SK-N-DZ (cell line): ENCODE results near the gene KRTAP4-16.
"Not testable (repeated sequence)": the region's sequence is repeated elsewhere in the genome, so short reads cannot be mapped to it uniquely, and the experiment has no call there.

Experiments used
- DNase-seq: peaks from one replicate; pipeline ENCODE4 v3.0.0-alpha.2; 2015; ENCODE audit warnings: low spot score

KRTAP4-16 gene

DNA sequence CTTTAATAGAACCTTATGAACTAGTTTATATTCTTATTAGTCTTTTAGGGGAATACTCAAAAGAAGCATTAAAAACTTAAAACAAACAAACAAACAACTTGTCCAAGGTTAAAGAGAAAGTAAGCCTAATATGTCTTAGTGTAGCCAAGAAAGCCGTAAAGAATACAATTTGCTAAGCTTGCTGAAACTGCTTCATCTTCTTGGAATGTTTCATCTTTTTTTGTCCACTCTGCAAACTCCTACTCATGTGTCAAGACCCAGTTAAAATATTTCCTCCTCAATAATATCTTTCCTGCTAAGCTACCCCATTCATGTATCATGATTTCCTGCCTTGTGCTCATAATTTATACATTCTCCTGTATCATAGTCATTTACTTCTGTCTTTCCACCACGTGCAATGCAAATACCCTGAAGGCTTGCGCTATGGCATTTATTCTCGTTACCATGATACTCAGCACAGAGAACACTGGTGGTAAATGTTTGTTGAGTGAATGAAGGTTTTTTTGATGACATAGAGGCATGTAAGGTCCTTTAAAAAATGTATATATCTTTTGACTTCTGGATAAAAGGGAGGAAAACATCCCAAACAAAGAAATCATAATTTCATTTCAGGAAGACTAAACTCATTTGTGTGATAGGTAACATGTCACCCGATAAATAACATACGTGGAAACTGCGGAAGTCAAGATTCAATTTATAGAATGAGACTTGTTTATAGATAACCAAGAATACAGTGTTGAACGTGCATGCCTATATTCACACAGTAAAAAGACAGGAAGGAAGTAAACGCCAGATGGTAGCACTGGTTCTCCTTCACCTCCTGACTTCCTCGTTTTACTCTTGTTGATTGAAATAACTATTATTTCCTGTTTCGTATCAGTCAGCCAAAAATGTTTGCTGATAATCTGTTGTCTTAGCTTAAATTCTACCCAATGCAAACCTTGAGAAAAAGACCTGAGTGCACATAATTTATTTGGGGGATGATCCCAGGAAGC is 18.0 kb upstream of the KRTAP4-16 start:
- DNase-seq: not testable (repeated sequence)

DNA sequence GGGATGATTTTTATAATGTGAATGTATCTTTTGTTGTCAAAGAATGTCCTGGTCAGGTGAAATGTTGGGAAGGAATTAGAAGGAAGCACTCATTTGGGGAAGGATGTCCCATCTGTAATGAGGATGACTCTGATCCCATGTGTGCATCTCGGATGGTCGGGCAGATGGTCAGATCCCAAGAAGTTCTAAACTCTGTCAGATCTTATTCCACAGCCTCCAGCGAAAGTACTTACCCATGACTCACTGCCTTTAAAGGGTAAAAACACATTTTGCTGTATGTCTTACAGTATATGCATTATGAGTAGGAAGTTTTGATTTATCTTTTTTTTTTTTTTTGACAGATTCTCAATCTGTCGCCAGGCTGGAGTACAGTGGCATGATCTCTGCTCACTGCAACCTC is 16.7 kb upstream of the KRTAP4-16 start:
- no peak for DNase-seq

DNA sequence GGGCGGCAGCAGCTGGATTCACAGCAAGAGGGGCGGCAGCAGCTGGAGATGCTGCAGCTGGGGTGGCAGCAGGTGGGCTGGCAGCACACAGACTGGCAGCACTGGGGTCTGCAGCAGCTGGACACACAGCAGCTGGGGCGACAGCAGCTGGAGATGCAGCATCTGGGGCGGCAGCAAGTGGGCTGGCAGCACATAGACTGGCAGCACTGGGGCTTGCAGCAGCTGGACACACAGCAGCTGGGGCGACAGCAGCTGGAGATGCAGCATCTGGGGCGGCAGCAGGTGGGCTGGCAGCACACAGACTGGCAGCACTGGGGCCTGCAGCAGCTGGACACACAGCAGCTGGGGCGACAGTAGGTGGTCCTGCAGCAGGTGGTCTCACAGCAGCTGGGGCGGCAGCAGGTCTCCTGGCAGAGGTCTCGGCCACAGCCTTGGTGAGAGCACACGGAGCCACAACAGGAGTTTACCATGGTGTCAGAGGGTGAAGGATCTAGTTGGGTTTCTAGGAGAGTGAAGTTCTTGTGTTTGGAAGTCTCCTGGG is 15.9 kb upstream of the KRTAP4-16 start, which contains the start of gene KRTAP4-11:
KRTAP4-11 (minus strand) TSS at position 528 of the 541 bp plus-strand sequence; CDS start at position 470, 58 bp downstream.
- not testable (repeated sequence) for DNase-seq

DNA sequence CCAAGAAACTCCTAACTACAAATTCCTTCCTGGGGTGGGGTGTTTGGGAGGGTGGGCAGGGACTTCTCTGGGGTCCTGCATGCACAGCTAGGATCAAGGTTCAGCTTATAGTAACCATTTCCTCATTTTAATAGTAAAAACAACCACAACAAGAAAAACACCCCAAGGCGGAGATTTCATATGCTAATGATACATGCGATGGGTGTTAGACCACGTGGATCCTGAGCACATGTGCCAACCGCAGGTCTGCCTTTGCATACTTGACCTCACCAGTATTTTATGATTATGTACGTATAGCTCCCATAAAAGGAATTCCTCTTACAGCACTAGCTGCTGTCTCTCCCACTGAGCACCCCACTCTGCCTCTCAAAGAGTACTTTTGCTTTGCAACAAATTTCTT is 14.3 kb upstream of the KRTAP4-16 start:
- no peak for DNase-seq

DNA sequence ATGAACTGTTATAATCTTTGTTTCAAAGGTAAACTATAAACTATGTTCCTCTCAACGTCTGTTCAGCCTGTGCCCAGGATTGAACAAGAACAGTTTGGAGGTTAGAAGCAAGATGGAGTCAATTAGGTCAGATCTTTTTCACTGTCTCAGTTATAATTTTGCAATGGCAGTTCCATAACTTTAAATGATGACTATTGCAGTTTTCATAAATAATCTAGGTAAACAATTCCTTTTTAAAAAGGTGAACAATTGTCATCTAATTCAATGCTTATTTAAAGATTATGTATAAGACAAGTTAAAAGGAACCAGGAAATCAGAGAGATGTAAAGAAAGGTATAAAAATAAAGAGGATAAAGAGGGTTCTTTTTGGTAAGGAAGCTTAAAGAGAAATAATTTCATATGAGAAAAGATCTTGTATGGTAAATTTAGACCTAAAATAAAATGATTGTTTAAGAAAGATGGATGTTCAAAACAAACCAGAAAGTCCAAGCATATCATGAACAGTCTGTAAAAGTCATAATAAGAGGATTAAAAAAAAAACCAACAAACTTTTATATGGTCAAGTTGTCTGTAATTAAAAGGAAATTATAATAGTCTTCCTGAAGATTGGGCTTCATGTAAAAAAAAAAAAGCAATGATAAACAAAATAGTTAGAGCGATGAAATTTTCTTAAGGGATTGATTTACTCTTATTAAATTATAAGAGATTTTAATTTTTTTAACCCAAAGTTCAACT is 9.3 kb upstream of the KRTAP4-16 start:
- DNase-seq: no peak

DNA sequence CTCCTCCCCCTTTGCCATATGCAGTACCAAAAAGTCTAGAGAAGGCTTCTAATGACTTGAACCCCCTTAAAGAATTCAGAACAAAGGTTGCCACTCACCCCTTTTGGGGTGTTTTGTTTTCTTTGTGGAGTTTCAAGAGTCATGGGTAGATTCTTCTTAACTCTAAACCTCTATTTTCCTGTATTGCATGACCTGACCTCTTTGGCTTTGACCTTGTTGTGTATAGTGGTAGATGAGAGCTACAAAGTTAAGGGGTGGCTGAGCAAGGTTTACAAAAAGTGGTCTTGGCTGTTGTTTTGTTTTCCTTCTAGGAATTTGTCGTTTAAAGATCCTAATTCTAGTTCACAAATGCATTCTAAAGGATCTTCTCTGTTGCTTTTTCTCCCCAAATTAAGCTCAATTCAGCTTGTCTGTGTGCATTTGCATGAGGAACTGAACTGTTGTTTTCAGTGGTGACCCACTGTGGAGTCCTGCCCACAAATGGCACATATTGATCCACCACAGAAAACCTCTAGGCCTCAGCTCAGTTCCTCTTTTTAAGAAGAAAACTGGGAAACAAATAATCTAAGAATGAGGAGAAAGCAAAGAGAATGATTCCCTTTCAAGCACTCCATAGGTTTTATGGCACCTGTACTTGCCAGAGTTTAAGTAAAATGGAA is 6.8 kb upstream of the KRTAP4-16 start:
- DNase-seq: not testable (repeated sequence)

DNA sequence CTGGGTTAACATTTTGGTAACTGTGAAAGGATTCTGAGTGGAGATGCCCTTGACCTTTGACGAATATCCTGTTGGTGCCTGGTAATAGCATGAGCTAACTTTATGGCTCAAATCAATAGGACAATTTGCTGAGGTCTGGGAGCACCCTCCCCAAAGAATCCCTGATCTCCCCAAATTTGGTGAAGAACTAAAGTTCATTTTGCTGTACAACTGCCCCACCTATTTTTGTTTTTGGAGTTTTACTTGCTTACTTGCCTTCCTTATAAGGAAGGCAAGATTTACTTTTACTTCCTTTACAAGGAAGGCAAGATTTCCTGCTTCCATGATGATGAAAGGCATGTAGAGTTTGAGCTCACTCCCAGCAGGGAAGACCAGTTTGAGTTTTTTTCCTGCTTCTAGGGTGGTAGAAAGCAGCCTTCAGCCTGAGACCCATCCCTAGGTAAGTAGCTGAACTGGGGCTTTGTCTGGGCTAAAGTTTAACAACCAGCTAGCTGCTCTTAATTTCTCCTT is 6.0 kb upstream of the KRTAP4-16 start:
- no peak for DNase-seq

DNA sequence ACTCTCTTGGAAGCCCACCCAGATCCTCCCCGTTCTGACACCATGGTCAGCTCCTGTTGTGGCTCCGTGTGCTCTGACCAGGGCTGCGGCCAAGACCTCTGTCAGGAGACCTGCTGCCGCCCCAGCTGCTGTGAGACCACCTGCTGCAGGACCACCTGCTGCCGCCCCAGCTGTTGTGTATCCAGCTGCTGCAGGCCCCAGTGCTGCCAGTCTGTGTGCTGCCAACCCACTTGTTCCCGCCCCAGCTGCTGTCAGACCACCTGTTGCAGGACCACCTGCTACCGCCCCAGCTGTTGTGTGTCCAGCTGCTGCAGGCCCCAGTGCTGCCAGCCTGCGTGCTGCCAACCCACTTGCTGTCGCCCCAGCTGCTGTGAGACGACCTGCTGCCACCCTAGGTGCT is 3.3 kb upstream of the KRTAP4-16 start, which contains the start of gene KRTAP4-9:
KRTAP4-9 (plus strand) TSS at position 43 of the 400 bp plus-strand sequence; CDS start at position 43, 0 bp downstream.
- DNase-seq: not testable (repeated sequence)

DNA sequence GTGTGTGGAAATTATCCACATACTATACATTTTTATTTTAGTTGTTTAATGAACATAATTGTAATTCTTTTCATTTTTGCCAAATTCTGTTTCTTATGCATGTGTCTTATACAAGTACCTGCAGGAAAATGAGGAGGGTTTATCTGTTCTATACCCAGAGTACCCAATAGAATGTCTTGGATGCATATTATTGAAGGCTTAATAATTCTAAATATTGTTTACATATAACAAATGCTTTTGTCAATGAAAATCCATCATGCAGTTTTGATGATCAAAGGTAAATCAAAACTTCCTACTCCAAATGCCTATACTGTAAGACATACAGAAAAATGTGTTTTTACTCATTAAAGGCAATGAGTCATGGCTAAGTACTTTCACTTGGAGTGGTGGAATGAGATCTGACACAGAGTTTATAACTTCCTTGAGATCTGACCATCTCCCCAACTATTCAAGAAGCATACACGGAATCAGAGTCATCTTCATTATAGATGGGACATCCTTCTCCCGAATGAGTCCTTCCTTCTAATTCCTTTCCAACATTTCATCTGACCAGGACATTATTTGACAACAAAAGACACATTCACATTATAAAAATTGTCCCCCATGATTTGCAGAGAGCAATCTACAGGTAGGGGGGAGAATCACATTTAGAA is 2.5 kb upstream of the KRTAP4-16 start:
- DNase-seq: not testable (repeated sequence)

DNA sequence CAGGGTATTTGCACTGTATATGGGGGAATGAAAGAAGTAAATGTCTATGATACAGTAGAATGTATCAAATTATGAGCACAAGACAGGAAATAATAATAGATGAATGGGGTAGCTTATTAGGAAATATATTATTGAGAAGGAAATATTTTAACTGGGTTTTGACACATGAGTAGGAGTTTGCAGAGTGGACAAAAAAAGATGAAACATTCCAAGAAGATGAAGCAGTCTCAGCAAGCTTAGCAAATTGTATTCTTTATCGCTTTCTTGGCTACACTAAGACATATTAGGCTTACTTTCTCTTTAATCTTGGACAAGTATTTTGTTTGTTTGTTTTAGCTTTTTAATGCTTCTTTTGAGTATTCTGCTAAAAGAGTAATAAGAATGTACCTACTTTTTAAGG is 1.9 kb upstream of the KRTAP4-16 start:
- DNase-seq: no peak

DNA sequence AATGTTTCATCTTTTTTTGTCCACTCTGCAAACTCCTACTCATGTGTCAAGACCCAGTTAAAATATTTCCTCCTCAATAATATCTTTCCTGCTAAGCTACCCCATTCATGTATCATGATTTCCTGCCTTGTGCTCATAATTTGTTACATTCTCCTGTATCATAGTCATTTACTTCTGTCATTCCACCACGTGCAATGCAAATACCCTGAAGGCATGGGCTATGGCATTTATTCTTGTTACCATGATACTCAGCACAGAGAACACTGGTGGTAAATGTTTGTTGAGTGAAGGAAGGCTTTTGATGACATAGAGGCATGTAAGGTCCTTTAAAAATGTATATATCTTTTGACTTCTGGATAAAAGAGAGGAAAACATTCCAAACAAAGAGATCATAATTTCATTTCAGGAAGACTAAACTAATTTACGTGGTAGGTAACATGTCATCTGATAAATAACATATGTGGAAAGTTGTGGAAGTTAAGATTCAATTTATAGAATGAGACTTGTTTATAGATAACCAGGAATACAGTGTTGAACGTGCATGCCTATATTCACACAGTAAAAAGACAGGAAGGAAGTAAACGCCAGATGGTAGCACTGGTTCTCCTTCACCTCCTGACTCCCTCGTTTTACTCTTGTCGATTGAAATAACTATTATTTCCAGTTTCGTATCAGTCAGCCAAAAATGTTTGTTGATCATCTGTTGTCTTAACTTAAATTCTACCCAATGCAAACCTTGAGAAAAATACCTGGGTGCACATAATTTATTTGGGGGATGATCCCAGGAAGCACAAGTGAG is 2.1 kb downstream of the KRTAP4-16 start:
- not testable (repeated sequence) for DNase-seq

DNA sequence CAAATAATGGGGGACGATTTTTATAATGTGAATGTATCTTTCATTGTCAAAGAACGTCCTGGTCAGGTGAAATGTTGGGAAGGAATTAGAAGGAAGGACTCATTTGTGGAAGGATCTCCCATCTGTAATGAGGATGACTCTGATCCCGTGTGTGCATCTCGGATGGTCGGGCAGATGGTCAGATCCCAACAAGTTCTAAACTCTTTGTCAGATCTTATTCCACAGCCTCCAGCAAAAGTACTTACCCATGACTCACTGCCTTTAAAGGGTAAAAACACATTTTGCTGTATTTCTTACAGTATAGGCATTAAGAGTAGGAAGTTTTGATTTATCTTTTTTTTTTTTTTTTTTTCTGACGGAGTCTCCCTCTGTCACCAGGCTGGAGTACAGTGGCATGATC is 3.5 kb downstream of the KRTAP4-16 start:
- DNase-seq: no peak

DNA sequence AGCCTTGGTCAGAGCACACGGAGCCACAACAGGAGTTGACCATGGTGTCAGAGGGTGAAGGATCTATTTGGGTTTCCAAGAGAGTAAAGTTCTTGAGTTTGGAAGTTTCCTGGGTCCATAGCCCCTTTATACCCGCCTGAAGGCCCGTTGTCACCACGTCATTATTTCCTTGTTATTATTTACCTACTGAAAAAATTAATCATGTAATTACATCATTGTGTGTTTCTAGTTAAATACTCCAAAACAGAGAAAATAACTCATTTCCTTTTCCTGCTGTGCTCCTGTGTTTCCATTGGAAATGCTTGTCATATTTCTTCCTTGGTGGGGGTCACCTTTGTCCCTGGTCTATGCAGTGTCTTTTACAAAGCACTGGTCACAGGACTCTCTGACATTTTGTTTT is 4.0 kb downstream of the KRTAP4-16 start, which contains the start of gene KRTAP4-8:
KRTAP4-8 (minus strand) TSS at position 101 of the 400 bp plus-strand sequence; CDS start at position 43, 58 bp downstream.
- no peak for DNase-seq

DNA sequence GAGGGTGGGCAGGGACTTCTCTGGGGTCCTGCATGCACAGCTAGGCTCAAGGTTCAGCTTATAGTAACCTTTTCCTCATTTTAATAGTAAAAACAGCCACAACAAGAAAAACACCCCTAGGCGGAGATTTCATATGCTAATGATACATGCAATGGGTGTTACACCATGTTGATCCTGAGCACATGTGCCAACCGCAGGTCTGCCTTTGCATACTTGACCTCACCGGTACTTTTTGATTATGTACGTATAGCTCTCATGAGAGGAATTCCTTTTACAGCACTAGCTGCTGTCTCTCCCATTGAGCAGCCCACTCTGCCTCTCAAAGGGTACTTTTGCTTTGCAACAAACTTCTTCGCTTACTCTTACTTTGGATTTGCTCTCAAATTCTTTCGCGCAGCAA is 6.0 kb downstream of the KRTAP4-16 start:
- DNase-seq: no peak

DNA sequence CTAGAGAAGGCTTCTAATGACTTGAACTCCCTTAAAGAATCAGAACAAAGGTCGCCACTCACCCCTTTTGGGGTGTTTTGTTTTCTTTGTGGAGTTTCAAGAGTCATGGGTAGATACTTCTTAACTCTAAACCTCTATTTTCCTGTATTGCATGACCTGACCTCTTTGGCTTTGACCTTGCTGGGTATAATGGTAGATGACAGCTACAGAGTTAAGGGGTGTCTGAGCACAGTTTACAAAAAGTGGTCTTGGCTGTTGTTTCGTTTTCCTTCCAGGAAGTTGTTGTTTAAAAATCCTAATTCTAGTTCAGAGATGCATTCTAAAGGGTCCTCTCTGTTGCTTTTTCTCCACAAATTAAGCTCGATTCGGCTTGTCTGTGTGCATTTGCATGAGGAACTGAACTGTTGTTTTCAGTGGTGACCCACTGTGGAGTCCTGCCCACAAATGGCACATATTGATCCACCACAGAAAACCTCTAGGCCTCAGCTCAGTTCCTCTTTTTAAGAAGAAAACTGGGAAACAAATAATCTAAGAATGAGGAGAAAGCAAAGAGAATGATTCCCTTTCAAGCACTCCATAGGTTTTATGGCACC is 13.2 kb downstream of the KRTAP4-16 start:
- DNase-seq: not testable (repeated sequence)

DNA sequence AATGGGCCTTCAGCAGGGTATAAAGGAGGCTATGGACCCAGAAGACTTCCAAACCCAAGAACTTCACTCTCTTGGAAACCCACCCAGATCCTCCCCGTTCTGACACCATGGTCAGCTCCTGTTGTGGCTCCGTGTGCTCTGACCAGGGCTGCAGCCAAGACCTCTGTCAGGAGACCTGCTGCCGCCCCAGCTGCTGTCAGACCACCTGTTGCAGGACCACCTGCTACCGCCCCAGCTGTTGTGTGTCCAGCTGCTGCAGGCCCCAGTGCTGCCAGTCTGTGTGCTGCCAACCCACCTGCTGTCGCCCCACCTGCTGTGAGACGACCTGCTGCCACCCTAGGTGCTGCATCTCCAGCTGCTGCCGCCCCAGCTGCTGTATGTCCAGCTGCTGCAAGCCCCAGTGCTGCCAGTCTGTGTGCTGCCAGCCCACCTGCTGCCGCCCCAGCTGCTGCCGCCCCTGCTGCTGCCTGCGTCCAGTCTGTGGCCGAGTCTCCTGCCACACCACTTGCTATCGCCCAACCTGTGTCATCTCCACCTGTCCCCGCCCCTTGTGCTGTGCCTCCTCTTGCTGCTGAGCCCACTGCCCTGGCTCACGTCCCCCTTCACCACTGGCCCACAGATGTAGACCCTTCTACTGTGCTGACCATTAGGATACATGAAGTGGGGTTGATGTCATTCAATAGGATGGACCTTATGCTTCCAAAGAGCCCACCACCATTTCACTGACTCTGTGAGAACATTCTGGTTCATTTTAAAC is 17.7 kb downstream of the KRTAP4-16 start, which contains the start of gene KRTAP4-7:
KRTAP4-7 (plus strand) TSS at position 51 of the 757 bp plus-strand sequence; CDS start at position 108, 57 bp downstream.
- not testable (repeated sequence) for DNase-seq

DNA sequence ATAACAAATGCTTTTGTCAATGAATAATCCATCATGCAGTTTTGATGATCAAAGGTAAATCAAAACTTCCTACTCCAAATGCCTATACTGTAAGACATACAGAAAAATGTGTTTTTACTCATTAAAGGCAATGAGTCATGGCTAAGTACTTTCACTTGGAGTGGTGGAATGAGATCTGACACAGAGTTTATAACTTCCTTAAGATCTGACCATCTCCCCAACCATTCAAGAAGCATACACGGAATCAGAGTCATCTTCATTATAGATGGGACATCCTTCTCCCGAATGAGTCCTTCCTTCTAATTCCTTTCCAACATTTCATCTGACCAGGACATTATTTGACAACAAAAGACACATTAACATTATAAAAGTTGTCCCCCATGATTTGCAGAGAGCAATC is 18.6 kb downstream of the KRTAP4-16 start:
- not testable (repeated sequence) for DNase-seq

DNA sequence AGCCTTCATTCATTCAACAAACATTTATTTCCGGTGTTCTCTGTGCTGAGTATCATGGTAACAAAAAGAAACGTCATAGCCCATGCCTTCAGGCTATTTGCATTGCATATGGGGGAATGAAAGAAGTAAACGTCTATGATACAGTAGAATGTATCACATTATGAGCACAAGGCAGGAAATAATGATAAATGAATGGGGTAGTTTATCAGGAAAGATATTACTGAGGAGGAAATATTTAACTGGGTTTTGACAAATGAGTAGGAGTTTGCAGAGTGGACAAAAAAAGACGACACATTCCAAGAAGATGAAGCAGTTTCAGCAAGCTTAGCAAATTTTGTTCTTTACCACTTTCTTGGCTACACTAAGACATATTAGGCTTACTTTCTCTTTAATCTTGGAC is 19.4 kb downstream of the KRTAP4-16 start:
- DNase-seq: no peak
